ENCODE results near the gene CMIP.

DNA sequence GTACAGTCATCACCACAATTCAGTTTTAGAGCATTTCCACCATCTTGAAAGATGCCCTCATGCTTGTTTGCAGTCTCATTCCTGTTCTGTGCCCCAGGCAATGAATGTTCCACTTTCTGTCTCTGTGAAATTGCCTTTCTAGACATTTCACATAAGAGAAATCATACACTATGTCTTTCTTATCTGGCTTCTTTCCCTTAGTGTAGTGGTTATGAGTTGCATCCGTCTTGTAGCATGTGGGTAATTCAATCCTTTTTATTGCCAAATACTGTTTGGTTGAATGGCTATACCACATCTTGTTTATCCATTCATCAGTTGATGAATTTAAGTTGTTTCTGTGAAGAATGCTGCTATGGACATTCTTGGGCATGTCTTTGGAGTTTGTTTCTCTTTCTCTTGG, 202.0 kb downstream of the CMIP start:
- TF ChIP-seq, protein P1, sequence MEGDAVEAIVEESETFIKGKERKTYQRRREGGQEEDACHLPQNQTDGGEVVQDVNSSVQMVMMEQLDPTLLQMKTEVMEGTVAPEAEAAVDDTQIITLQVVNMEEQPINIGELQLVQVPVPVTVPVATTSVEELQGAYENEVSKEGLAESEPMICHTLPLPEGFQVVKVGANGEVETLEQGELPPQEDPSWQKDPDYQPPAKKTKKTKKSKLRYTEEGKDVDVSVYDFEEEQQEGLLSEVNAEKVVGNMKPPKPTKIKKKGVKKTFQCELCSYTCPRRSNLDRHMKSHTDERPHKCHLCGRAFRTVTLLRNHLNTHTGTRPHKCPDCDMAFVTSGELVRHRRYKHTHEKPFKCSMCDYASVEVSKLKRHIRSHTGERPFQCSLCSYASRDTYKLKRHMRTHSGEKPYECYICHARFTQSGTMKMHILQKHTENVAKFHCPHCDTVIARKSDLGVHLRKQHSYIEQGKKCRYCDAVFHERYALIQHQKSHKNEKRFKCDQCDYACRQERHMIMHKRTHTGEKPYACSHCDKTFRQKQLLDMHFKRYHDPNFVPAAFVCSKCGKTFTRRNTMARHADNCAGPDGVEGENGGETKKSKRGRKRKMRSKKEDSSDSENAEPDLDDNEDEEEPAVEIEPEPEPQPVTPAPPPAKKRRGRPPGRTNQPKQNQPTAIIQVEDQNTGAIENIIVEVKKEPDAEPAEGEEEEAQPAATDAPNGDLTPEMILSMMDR (IDR thresholded peaks at IDR 0.05; ENCODE audit: borderline replicate concordance, extremely low read depth, low read length, poor library complexity, severe bottlenecking), result no peak
- TF ChIP-seq EZH2 (IDR thresholded peaks at IDR 0.05; ENCODE audit: borderline replicate concordance, low read depth, low read length, severe bottlenecking), result no peak
